ENCODE results near the gene CISH. TPM values are rescaled to one million over a fixed set of nuclear protein-coding genes. Genes with fewer than 3 reads are reported as not detected.
A peak's percentile ranks its signal among the peaks of the same experiment; 100 is the strongest.

The CISH gene
- total RNA-seq, 1 donor from 2014 or later, result 4.7 TPM

GRCh38 chr3:50609071-50609762 lies 2.4 kb downstream of the CISH start:
- no peaks in the 10 kb centered on the region for H3K27me3 ChIP-seq (ENCODE audit: control insufficient read depth in 3 of 3, insufficient read depth in 3 of 3, low read length in 3 of 3)
- peaks cover 23 to 27% (median 24%) of the 10 kb centered on the region in 3 donors for H3K36me3 ChIP-seq (ENCODE audit: control insufficient read depth in 3 of 3, insufficient read depth in 3 of 3, low read length in 3 of 3)
- peak overlapping the region; percentile 65 to 86 (median 78) for H3K9ac ChIP-seq (ENCODE audit: low read depth in 1 of 3, low read length in 3 of 3)
- H3K4me1 ChIP-seq (ENCODE audit: control insufficient read depth in 3 of 3, insufficient read depth in 3 of 3, low read length in 3 of 3), result peaks cover 69 to 92% (median 84%) of the 10 kb centered on the region in 3 donors
- no peak overlapping the region for H3K27ac ChIP-seq (ENCODE audit: low read depth, low read length)
- peak overlapping the region; percentile 76 to 89 (median 84) for H3K4me3 ChIP-seq (ENCODE audit: low read length in 3 of 3)
- no peaks in the 10 kb centered on the region for H3K9me3 ChIP-seq (ENCODE audit: control insufficient read depth in 3 of 3, low read length in 3 of 3)

GRCh38 chr3:50608278-50608677 lies 3.3 kb downstream of the CISH start:
- Histone ChIP-seq H3K4me3 (ENCODE audit: low read length in 3 of 3) (peak overlapping the region in 1 of 3 donors; percentile 27), H3K36me3 (ENCODE audit: control insufficient read depth in 3 of 3, insufficient read depth in 3 of 3, low read length in 3 of 3) (peaks cover 23 to 27% (median 26%) of the 10 kb centered on the region in 3 donors)

GRCh38 chr3:50607271-50608091 lies 4.1 kb downstream of the CISH start:
- Histone ChIP-seq H3K4me3 (ENCODE audit: low read length in 3 of 3) (peak overlapping the region in 1 of 3 donors; percentile 27), H3K27ac (ENCODE audit: low read depth, low read length) (no peak overlapping the region), H3K9me3 (ENCODE audit: control insufficient read depth in 3 of 3, low read length in 3 of 3) (no peaks in the 10 kb centered on the region), H3K4me1 (ENCODE audit: control insufficient read depth in 3 of 3, insufficient read depth in 3 of 3, low read length in 3 of 3) (peaks cover 80 to 95% (median 93%) of the 10 kb centered on the region in 3 donors), H3K9ac (ENCODE audit: low read depth in 1 of 3, low read length in 3 of 3) (peak overlapping the region; percentile 12 to 57 (median 36)), H3K36me3 (ENCODE audit: control insufficient read depth in 3 of 3, insufficient read depth in 3 of 3, low read length in 3 of 3) (peaks cover 23 to 27% (median 26%) of the 10 kb centered on the region in 3 donors), H3K27me3 (ENCODE audit: control insufficient read depth in 3 of 3, insufficient read depth in 3 of 3, low read length in 3 of 3) (no peaks in the 10 kb centered on the region)

More at GRCh38 chr3:50608278-50608677, 3.3 kb downstream of the CISH start:
- Histone ChIP-seq H3K27me3 (ENCODE audit: control insufficient read depth in 3 of 3, insufficient read depth in 3 of 3, low read length in 3 of 3) (no peaks in the 10 kb centered on the region), H3K9me3 (ENCODE audit: control insufficient read depth in 3 of 3, low read length in 3 of 3) (no peaks in the 10 kb centered on the region), H3K9ac (ENCODE audit: low read depth in 1 of 3, low read length in 3 of 3) (peak overlapping the region in 1 of 3 donors; percentile 57), H3K4me1 (ENCODE audit: control insufficient read depth in 3 of 3, insufficient read depth in 3 of 3, low read length in 3 of 3) (peaks cover 73 to 93% (median 89%) of the 10 kb centered on the region in 3 donors), H3K27ac (ENCODE audit: low read depth, low read length) (no peak overlapping the region)

- no peak overlapping the region for H3K27ac ChIP-seq (ENCODE audit: low read depth, low read length)
Measured at GRCh38 chr3:50606596-50606995, 5.0 kb downstream of the CISH start.

GRCh38 chr3:50605901-50606326 lies 5.7 kb downstream of the CISH start:
- H3K27me3 ChIP-seq (ENCODE audit: control insufficient read depth in 3 of 3, insufficient read depth in 3 of 3, low read length in 3 of 3), result no peaks in the 10 kb centered on the region
- H3K9ac ChIP-seq (ENCODE audit: low read depth in 1 of 3, low read length in 3 of 3), result peak overlapping the region; percentile 23 to 70 (median 67)
- no peak overlapping the region for H3K4me3 ChIP-seq (ENCODE audit: low read length in 3 of 3)
- H3K27ac ChIP-seq (ENCODE audit: low read depth, low read length), result peak overlapping the region; percentile 99
- no peaks in the 10 kb centered on the region for H3K9me3 ChIP-seq (ENCODE audit: control insufficient read depth in 3 of 3, low read length in 3 of 3)
- peaks cover 83 to 100% (median 98%) of the 10 kb centered on the region in 3 donors for H3K4me1 ChIP-seq (ENCODE audit: control insufficient read depth in 3 of 3, insufficient read depth in 3 of 3, low read length in 3 of 3)
- peaks cover 23 to 27% (median 26%) of the 10 kb centered on the region in 3 donors for H3K36me3 ChIP-seq (ENCODE audit: control insufficient read depth in 3 of 3, insufficient read depth in 3 of 3, low read length in 3 of 3)

More at GRCh38 chr3:50606596-50606995, 5.0 kb downstream of the CISH start:
- H3K4me3 ChIP-seq (ENCODE audit: low read length in 3 of 3), result no peak overlapping the region
- peaks cover 23 to 27% (median 26%) of the 10 kb centered on the region in 3 donors for H3K36me3 ChIP-seq (ENCODE audit: control insufficient read depth in 3 of 3, insufficient read depth in 3 of 3, low read length in 3 of 3)
- peaks cover 83 to 100% (median 98%) of the 10 kb centered on the region in 3 donors for H3K4me1 ChIP-seq (ENCODE audit: control insufficient read depth in 3 of 3, insufficient read depth in 3 of 3, low read length in 3 of 3)
- peak overlapping the region in 2 of 3 donors; percentile 57 to 67 for H3K9ac ChIP-seq (ENCODE audit: low read depth in 1 of 3, low read length in 3 of 3)
- H3K9me3 ChIP-seq (ENCODE audit: control insufficient read depth in 3 of 3, low read length in 3 of 3), result no peaks in the 10 kb centered on the region
- no peaks in the 10 kb centered on the region for H3K27me3 ChIP-seq (ENCODE audit: control insufficient read depth in 3 of 3, insufficient read depth in 3 of 3, low read length in 3 of 3)

GRCh38 chr3:50604628-50605588 lies 6.7 kb downstream of the CISH start:
- Histone ChIP-seq H3K27ac (ENCODE audit: low read depth, low read length) (peak overlapping the region; percentile 99), H3K36me3 (ENCODE audit: control insufficient read depth in 3 of 3, insufficient read depth in 3 of 3, low read length in 3 of 3) (peaks cover 23 to 27% (median 24%) of the 10 kb centered on the region in 3 donors), H3K4me3 (ENCODE audit: low read length in 3 of 3) (peak overlapping the region in 1 of 3 donors; percentile 52), H3K27me3 (ENCODE audit: control insufficient read depth in 3 of 3, insufficient read depth in 3 of 3, low read length in 3 of 3) (no peaks in the 10 kb centered on the region), H3K4me1 (ENCODE audit: control insufficient read depth in 3 of 3, insufficient read depth in 3 of 3, low read length in 3 of 3) (peaks cover 83 to 100% (median 98%) of the 10 kb centered on the region in 3 donors), H3K9me3 (ENCODE audit: control insufficient read depth in 3 of 3, low read length in 3 of 3) (no peaks in the 10 kb centered on the region), H3K9ac (ENCODE audit: low read depth in 1 of 3, low read length in 3 of 3) (peak overlapping the region; percentile 51 to 83 (median 67))

- no peaks in the 10 kb centered on the region for H3K27me3 ChIP-seq (ENCODE audit: control insufficient read depth in 3 of 3, insufficient read depth in 3 of 3, low read length in 3 of 3)
- peak overlapping the region; percentile 51 to 83 (median 60) for H3K9ac ChIP-seq (ENCODE audit: low read depth in 1 of 3, low read length in 3 of 3)
- H3K36me3 ChIP-seq (ENCODE audit: control insufficient read depth in 3 of 3, insufficient read depth in 3 of 3, low read length in 3 of 3), result peaks cover 20 to 27% (median 21%) of the 10 kb centered on the region in 3 donors
- no peaks in the 10 kb centered on the region for H3K9me3 ChIP-seq (ENCODE audit: control insufficient read depth in 3 of 3, low read length in 3 of 3)
- peaks cover 83 to 100% (median 97%) of the 10 kb centered on the region in 3 donors for H3K4me1 ChIP-seq (ENCODE audit: control insufficient read depth in 3 of 3, insufficient read depth in 3 of 3, low read length in 3 of 3)
- peak overlapping the region in 1 of 3 donors; percentile 41 for H3K4me3 ChIP-seq (ENCODE audit: low read length in 3 of 3)
- peak overlapping the region; percentile 99 for H3K27ac ChIP-seq (ENCODE audit: low read depth, low read length)
Measured at GRCh38 chr3:50604110-50604621, 7.4 kb downstream of the CISH start.

- Histone ChIP-seq H3K27me3 (ENCODE audit: control insufficient read depth in 3 of 3, insufficient read depth in 3 of 3, low read length in 3 of 3) (no peaks in the 10 kb centered on the region), H3K4me1 (ENCODE audit: control insufficient read depth in 3 of 3, insufficient read depth in 3 of 3, low read length in 3 of 3) (peaks cover 83 to 94% (median 93%) of the 10 kb centered on the region in 3 donors), H3K4me3 (ENCODE audit: low read length in 3 of 3) (peak overlapping the region in 1 of 3 donors; percentile 41), H3K9me3 (ENCODE audit: control insufficient read depth in 3 of 3, low read length in 3 of 3) (no peaks in the 10 kb centered on the region), H3K36me3 (ENCODE audit: control insufficient read depth in 3 of 3, insufficient read depth in 3 of 3, low read length in 3 of 3) (peaks cover 20 to 26% (median 21%) of the 10 kb centered on the region in 3 donors), H3K9ac (ENCODE audit: low read depth in 1 of 3, low read length in 3 of 3) (peak overlapping the region in 2 of 3 donors; percentile 83 to 87), H3K27ac (ENCODE audit: low read depth, low read length) (peak overlapping the region; percentile 99)
Measured at GRCh38 chr3:50603261-50604109, 8.1 kb downstream of the CISH start.
